ENCODE data around the gene CASP4. TPM values are rescaled to one million over a fixed set of nuclear protein-coding genes. Genes with fewer than 3 reads are reported as not detected.

CASP4 gene
- total and polyA plus RNA-seq, 2 of the 4 experiments (the other 2 are of a cell fraction) = 82.5 to 91.9 TPM

- H3K36me3 ChIP-seq (ENCODE audit: control insufficient read depth, insufficient read depth, low read length) = no peaks in the 10 kb centered on the region
- dilution Hi-C loops (cut with HindIII; ENCODE audit: low sequenced_read_pairs, unreplicated experiment) = no loop called here
- CTCF ChIA-PET = interaction anchor here (0.6 kb wide), 2 partner anchors 77 to 81 kb away, joined by 3 to 4 read pairs; no protein-coding TSS in a partner anchor
- H3K14ac ChIP-seq (replicated peaks; ENCODE audit: low read depth, low read length) = no peak overlapping the region
- no peaks in the 10 kb centered on the region for H4K20me1 ChIP-seq (ENCODE audit: insufficient read depth, low read length)
- POLR2A ChIA-PET (ENCODE audit: unreplicated experiment) = no interaction called here
- no peaks in the 10 kb centered on the region for H3K9me3 ChIP-seq (ENCODE audit: control insufficient read depth, insufficient read depth, low read length)
- H2BK20ac ChIP-seq (ENCODE audit: low read depth, low read length) = no peak overlapping the region
- H3K9ac ChIP-seq (ENCODE audit: low read depth, low read length) = no peak overlapping the region
- H3K18ac ChIP-seq (ENCODE audit: low read depth, low read length) = no peak overlapping the region; the same call in 1 of the 2 replicates
- H2AK9ac ChIP-seq (replicated peaks; ENCODE audit: low read depth, low read length, poor library complexity) = no peak overlapping the region
- H2BK15ac ChIP-seq (ENCODE audit: low read depth, low read length) = no peak overlapping the region
- H3K79me1 ChIP-seq (ENCODE audit: low read depth in 1 of 2, low read length in 2 of 2) = no peaks in the 10 kb centered on the region
- DNase-seq (peak; percentile 56), ATAC-seq (ENCODE audit: low read depth) (peak; percentile 32; the same call in 1 of the 2 replicates)
- no peak overlapping the region for H3K56ac ChIP-seq (ENCODE audit: extremely low read depth, insufficient read depth, low read length)
- peaks cover 5% of the 10 kb centered on the region for H3K4me1 ChIP-seq (ENCODE audit: control insufficient read depth, insufficient read depth, low read length)
- H2BK120ac ChIP-seq (ENCODE audit: low read depth, low read length) = no peak overlapping the region
- no peaks in the 10 kb centered on the region for H3K27me3 ChIP-seq (ENCODE audit: control insufficient read depth, insufficient read depth, low read length)
- no peak overlapping the region for H2AFZ ChIP-seq (replicated peaks; ENCODE audit: low read length, poor library complexity)
- H2AK5ac ChIP-seq (ENCODE audit: low read depth, low read length) = no peak overlapping the region
- H4K5ac ChIP-seq (ENCODE audit: low read depth, low read length) = no peak overlapping the region
- no peak overlapping the region for H3K27ac ChIP-seq (ENCODE audit: insufficient read depth, low read length)
- peak overlapping the region; percentile 19; the same call in 1 of the 2 replicates for H3K4me2 ChIP-seq (ENCODE audit: low read depth, low read length)
- H4K8ac ChIP-seq (ENCODE audit: low read depth in 2 of 2, low read length in 2 of 2) = no peak overlapping the region
- H3K9me1 ChIP-seq (ENCODE audit: insufficient read depth, low read length) = peaks cover 3% of the 10 kb centered on the region; the same call in 1 of the 2 replicates
- H2BK5ac ChIP-seq (ENCODE audit: low read depth, low read length, poor library complexity, severe bottlenecking) = no peak overlapping the region
- no peak overlapping the region for H4K91ac ChIP-seq (ENCODE audit: insufficient read depth, low read depth, low read length)
- in situ Hi-C loops (cut with MboI; ENCODE audit: low sequenced_read_pairs) = no loop called here
- BruUV-seq (replicated peaks) = no TSS peak
- intact Hi-C loops (cut with micrococcal nuclease) = no loop called here
- H3K23ac ChIP-seq (ENCODE audit: low read depth, low read length) = no peak overlapping the region
- TF ChIP-seq CTCF (conservative IDR thresholded peaks at IDR 0.05; ENCODE audit: low read depth, low read length) (no peak), RCOR1 (IDR thresholded peaks at IDR 0.05; ENCODE audit: insufficient replicate concordance, low read length) (no peak), NFE2L2 (IDR thresholded peaks at IDR 0.05; ENCODE audit: low read depth, low read length) (no peak), CEBPB (IDR thresholded peaks at IDR 0.05; ENCODE audit: low read depth, low read length) (no peak), RAD21 (IDR thresholded peaks at IDR 0.05; ENCODE audit: low read length) (no peak), USF2 (IDR thresholded peaks at IDR 0.05; ENCODE audit: low read depth, low read length) (no peak), MAFK (IDR thresholded peaks at IDR 0.05; ENCODE audit: low read depth, low read length) (no peak), SMC3 (IDR thresholded peaks at IDR 0.05; ENCODE audit: low read depth, low read length) (no peak), BHLHE40 (IDR thresholded peaks at IDR 0.05; ENCODE audit: low read depth, low read length) (no peak), MXI1 (IDR thresholded peaks at IDR 0.05; ENCODE audit: borderline replicate concordance, low read depth, low read length) (no peak), ELK1 (IDR thresholded peaks at IDR 0.05; ENCODE audit: borderline replicate concordance, low read depth, low read length) (no peak), FOS (IDR thresholded peaks at IDR 0.05; ENCODE audit: low read depth, low read length) (no peak), RFX5 (IDR thresholded peaks at IDR 0.05; ENCODE audit: low read depth, low read length) (no peak), POLR2A (IDR thresholded peaks at IDR 0.05; ENCODE audit: low read depth, low read length) (no peak), CHD1 (IDR thresholded peaks at IDR 0.05; ENCODE audit: low read depth, low read length) (no peak), MAZ (IDR thresholded peaks at IDR 0.05; ENCODE audit: borderline replicate concordance, low read depth, low read length) (no peak)
- no peak overlapping the region for H3K4me3 ChIP-seq (ENCODE audit: insufficient read depth, low read depth, low read length)
- H3K4ac ChIP-seq (ENCODE audit: low read depth, low read length) = no peak overlapping the region
These were observed 51.9 kb downstream of the CASP4 start for GRCh38 chr11:104916442-104916841.
